ENCODE data around the gene C11orf97. TPM values are rescaled to one million over a fixed set of nuclear protein-coding genes. Genes with fewer than 3 reads are reported as not detected.
A peak's percentile ranks its signal among the peaks of the same experiment; 100 is the strongest.

C11orf97 gene
- total and polyA plus RNA-seq, 9 of the 15 experiments (the other 6 are each of a cell fraction or from before 2014, with no cell fraction given) = not detected

GRCh38 chr11:94533696-94534630, 21.7 kb downstream of the C11orf97 start:
- ChIA-PET POLR2A (interaction anchor here (1.3 kb wide), 1 partner anchor 14 kb away, joined by 3 read pairs; no protein-coding TSS in a partner anchor), CTCF (ENCODE audit: low intra/inter-chr PET ratio) (no interaction called here)
- 21% methylated on average over 6 of the region's 6 CpGs for WGBS (ENCODE audit: insufficient coverage, low coverage, missing lambda C conversion rate)
- Histone ChIP-seq H3K9me3 (replicated peaks; ENCODE audit: control insufficient read depth, insufficient read depth, low read depth, low read length) (no peaks in the 10 kb centered on the region), H3K79me2 (ENCODE audit: control insufficient read depth, insufficient read depth, low read length) (no peaks in the 10 kb centered on the region), H3K4me1 (replicated peaks in 1 of 2; ENCODE audit: control insufficient read depth in 2 of 2, insufficient read depth in 2 of 2, low read length in 2 of 2) (no peaks in the 10 kb centered on the region; a peak in 1 of 5 replicates), H3K27me3 (ENCODE audit: control insufficient read depth in 2 of 2, insufficient read depth in 2 of 2, low read length in 2 of 2) (peaks cover 0 to 4% of the 10 kb centered on the region in 2 experiments; a peak in 2 of 5 replicates), H3K9ac (ENCODE audit: insufficient read depth in 1 of 2, low read depth in 2 of 2, low read length in 2 of 2) (no peak overlapping the region), H3K27ac (ENCODE audit: extremely low read depth, low read depth, low read length) (no peak overlapping the region), H4K20me1 (replicated peaks; ENCODE audit: control insufficient read depth, insufficient read depth, low read length) (no peaks in the 10 kb centered on the region), H3K4me2 (ENCODE audit: insufficient read depth, low read length) (no peak overlapping the region), H3K36me3 (ENCODE audit: control insufficient read depth, insufficient read depth, low read length) (no peaks in the 10 kb centered on the region), H3K9me1 (ENCODE audit: control insufficient read depth, insufficient read depth, low read length) (no peaks in the 10 kb centered on the region), H2AFZ (ENCODE audit: low read depth, low read length) (no peak overlapping the region), H3K4me3 (no peak overlapping the region)
- ATAC-seq = peak; percentile 42; the same call in 2 of the 3 replicates
- TF ChIP-seq CTCF (IDR thresholded peaks at IDR 0.05 in 2 of 3, conservative IDR thresholded peaks at IDR 0.05 in 1 of 3; ENCODE audit: insufficient read depth in 2 of 3, low read depth in 1 of 3, low read length in 3 of 3) (no peak), ETV1 (tag; conservative IDR thresholded peaks at IDR 0.05; ENCODE audit: low read depth) (no peak), GABPB1 (CRISPR knock-in tag; IDR thresholded peaks at IDR 0.05) (no peak), GTF2E2 (tag; IDR thresholded peaks at IDR 0.05) (0 out of 2 replicates have a peak, but pooled peaks have one; percentile 39), ZNF778 (CRISPR knock-in tag; IDR thresholded peaks at IDR 0.05) (no peak), PHF8 (IDR thresholded peaks at IDR 0.05; ENCODE audit: borderline replicate concordance, low read length) (no peak), MAFK (IDR thresholded peaks at IDR 0.05; ENCODE audit: low read length) (no peak), KLF16 (IDR thresholded peaks at IDR 0.05) (no peak), CEBPG (CRISPR knock-in tag; IDR thresholded peaks at IDR 0.05) (no peak), CEBPG (tag; conservative IDR thresholded peaks at IDR 0.05 in 1 of 2, IDR thresholded peaks at IDR 0.05 in 1 of 2) (peak; percentile 67 to 86), ZNF785 (CRISPR knock-in tag; IDR thresholded peaks at IDR 0.05) (no peak), TRIM24 (IDR thresholded peaks at IDR 0.05) (peak; percentile 26 to 33; a peak in 2 of 4 replicates), RB1 (IDR thresholded peaks at IDR 0.05; ENCODE audit: low read depth) (no peak), ATF3 (IDR thresholded peaks at IDR 0.05) (peak; percentile 60), ATF3 (CRISPR knock-in tag; conservative IDR thresholded peaks at IDR 0.05) (no peak), ZNF586 (CRISPR knock-in tag; conservative IDR thresholded peaks at IDR 0.05) (no peak)
- no TSS peak for BruUV-seq (replicated peaks)
- intact Hi-C loops (cut with micrococcal nuclease) = no loop called here
- DNase-seq (ENCODE audit: extremely low read depth in 1 of 4, low spot score in 3 of 4) = no peak
- FAIRE-seq = no peak
- in situ Hi-C loops (cut with MboI) = no loop called here
